GM21737 (cell line): ENCODE results near the gene TMPRSS6.

ENCODE experiments used
- ATAC-seq: cut with Tn5 transposase; IDR thresholded peaks from one replicate; pipeline ENCODE4 v1.9.1; 2021; ENCODE audit warnings: mild to moderate bottlenecking, moderate library complexity; ENCODE audit not compliant: unreplicated experiment

TMPRSS6 gene

GRCh38 chr22:37069719-37070118 is 39.8 kb downstream of the TMPRSS6 start:
- ATAC-seq: no peak

- no peak for ATAC-seq
Observed at GRCh38 chr22:37069319-37069718, 40.2 kb downstream of the TMPRSS6 start.

- ATAC-seq: no peak
Observed at GRCh38 chr22:37068859-37069258, 40.7 kb downstream of the TMPRSS6 start.

- no peak for ATAC-seq
Observed at GRCh38 chr22:37067428-37067827, 42.1 kb downstream of the TMPRSS6 start.

GRCh38 chr22:37065961-37066360 is 43.6 kb downstream of the TMPRSS6 start:
- ATAC-seq: no peak

GRCh38 chr22:37065180-37065579 is 44.3 kb downstream of the TMPRSS6 start:
- no peak for ATAC-seq

- ATAC-seq: no peak
Observed at GRCh38 chr22:37064553-37064952, 45.0 kb downstream of the TMPRSS6 start.

GRCh38 chr22:37063431-37064420 is 45.8 kb downstream of the TMPRSS6 start:
- no peak for ATAC-seq

GRCh38 chr22:37062702-37063381 is 46.7 kb downstream of the TMPRSS6 start:
- ATAC-seq: no peak

GRCh38 chr22:37062376-37062675 is 47.2 kb downstream of the TMPRSS6 start:
- no peak for ATAC-seq

- ATAC-seq: no peak
Observed at GRCh38 chr22:37061611-37062375, 47.7 kb downstream of the TMPRSS6 start.

GRCh38 chr22:37060801-37061610 is 48.5 kb downstream of the TMPRSS6 start:
- ATAC-seq: no peak

GRCh38 chr22:37059876-37060449 is 49.5 kb downstream of the TMPRSS6 start:
- no peak for ATAC-seq

GRCh38 chr22:37058917-37059701 is 50.4 kb downstream of the TMPRSS6 start:
- ATAC-seq: no peak

- no peak for ATAC-seq
Observed at GRCh38 chr22:37057796-37058510, 51.6 kb downstream of the TMPRSS6 start.

GRCh38 chr22:37057226-37057625 is 52.3 kb downstream of the TMPRSS6 start:
- ATAC-seq: no peak

GRCh38 chr22:37056246-37056645 is 53.3 kb downstream of the TMPRSS6 start:
- ATAC-seq: no peak

- no peak for ATAC-seq
Observed at GRCh38 chr22:37054600-37055365, 54.7 kb downstream of the TMPRSS6 start.
